ENCODE results near the gene HSPA14. TPM values are rescaled to one million over a fixed set of nuclear protein-coding genes. Genes with fewer than 3 reads are reported as not detected.

The HSPA14 gene
- total and polyA plus RNA-seq, 2 of the 8 experiments (the other 6 are each of a cell fraction or from before 2014, with no cell fraction given): 20.5 to 36.4 TPM

DNA sequence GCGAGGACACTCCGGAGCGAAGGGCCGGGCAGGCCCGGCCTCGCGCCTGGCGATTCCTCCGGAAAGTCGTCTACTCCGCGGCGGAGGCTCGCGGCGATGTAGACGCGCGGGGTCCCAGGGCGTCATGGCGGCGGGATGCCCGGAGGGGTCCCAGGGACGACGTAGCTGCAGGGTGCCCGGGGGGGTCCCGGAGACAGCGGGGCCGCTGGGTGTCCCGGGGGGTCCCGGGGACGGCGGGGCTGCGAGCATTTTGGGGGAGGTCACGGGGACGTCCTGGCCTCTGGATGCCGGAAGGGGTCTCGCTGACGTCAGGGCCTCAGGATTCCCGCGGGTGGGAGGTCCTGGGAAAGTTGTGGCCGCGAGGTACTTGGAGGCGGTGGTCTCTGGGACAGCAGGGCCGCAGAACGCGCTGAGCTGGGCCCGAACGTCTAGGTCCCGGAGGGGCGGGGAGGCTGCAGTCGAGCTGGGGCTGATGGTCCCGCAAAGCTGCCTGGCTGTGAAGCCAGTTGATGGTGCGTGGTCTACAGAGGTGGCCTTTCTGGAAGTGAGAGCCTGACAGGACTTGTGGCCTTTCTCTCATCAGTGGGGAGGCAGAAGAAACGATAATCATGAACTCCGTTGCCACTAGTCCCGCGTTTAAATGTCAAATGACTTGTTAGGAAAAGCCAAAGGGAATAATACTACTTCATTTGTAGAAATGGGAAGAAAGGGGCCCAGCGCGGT lies 637 bp downstream of the HSPA14 start:
- Histone ChIP-seq H2BK5ac (ENCODE audit: low read depth, low read length) (peak overlapping the region; percentile 95), H2BK20ac (ENCODE audit: low read length) (no peak overlapping the region), H3K23me2 (ENCODE audit: low read depth, low read length) (peaks cover 2% of the 10 kb centered on the region), H4K5ac (ENCODE audit: insufficient read length, low read depth, low read length) (peak overlapping the region; percentile 96), H3K4me3 (ENCODE audit: extremely low read depth in 1 of 4, insufficient read depth in 2 of 4, low read depth in 3 of 4, low read length in 4 of 4) (peak overlapping the region; percentile 87 to 93 (median 91)), H3K4me2 (ENCODE audit: insufficient read depth in 1 of 2, low read depth in 2 of 2, low read length in 2 of 2) (peak overlapping the region; percentile 79), H2AFZ (ENCODE audit: low read length) (peak overlapping the region; percentile 63; the same call in 1 of the 2 replicates), H2BK15ac (ENCODE audit: low read length) (no peak overlapping the region), H3K23ac (ENCODE audit: insufficient read length) (no peak overlapping the region), H3K4me1 (replicated peaks in 1 of 4; ENCODE audit: control insufficient read depth in 3 of 4, insufficient read depth in 4 of 4, low read length in 3 of 4) (peaks cover 0 to 8% (median 3%) of the 10 kb centered on the region in 4 experiments; a peak in 3 of 7 replicates), H3K27ac (ENCODE audit: low read depth, low read length) (peak overlapping the region; percentile 91), H2BK120ac (replicated peaks; ENCODE audit: low read depth, low read length) (no peak overlapping the region), H3K27me3 (replicated peaks in 1 of 4; ENCODE audit: control insufficient read depth in 3 of 4, extremely low read depth in 1 of 4, insufficient read depth in 3 of 4, low read length in 3 of 4) (no peaks in the 10 kb centered on the region), H3K56ac (replicated peaks; ENCODE audit: insufficient read length, low read depth, low read length) (peak overlapping the region; percentile 91), H4K20me1 (replicated peaks in 1 of 2; ENCODE audit: control insufficient read depth in 1 of 2, insufficient read depth in 2 of 2, low read length in 2 of 2) (peaks cover 3 to 8% of the 10 kb centered on the region in 2 experiments), H2BK12ac (ENCODE audit: low read depth, low read length) (no peak overlapping the region), H2AK5ac (ENCODE audit: low read depth, low read length) (0 out of 2 replicates have a peak overlapping the region, but pooled peaks have one; percentile 83), H3K79me1 (ENCODE audit: low read depth, low read length) (peaks cover 3% of the 10 kb centered on the region; the same call in 1 of the 2 replicates), H3K9me3 (ENCODE audit: insufficient read depth in 2 of 2, low read depth in 1 of 2, low read length in 1 of 2) (no peaks in the 10 kb centered on the region), H3K9ac (replicated peaks in 1 of 4; ENCODE audit: extremely low read depth in 1 of 4, low read depth in 3 of 4, low read length in 3 of 4) (peak overlapping the region; percentile 90 to 98 (median 94)), H3K14ac (ENCODE audit: insufficient read length) (no peak overlapping the region), H3K4ac (replicated peaks; ENCODE audit: insufficient read length, low read depth, low read length) (no peak overlapping the region), H3K18ac (ENCODE audit: extremely low read depth, low read length) (peak overlapping the region; percentile 93), H3K79me2 (ENCODE audit: control insufficient read depth in 1 of 2, insufficient read depth in 2 of 2, low read length in 2 of 2) (peaks cover 9 to 36% of the 10 kb centered on the region in 2 experiments), H4K91ac (replicated peaks; ENCODE audit: insufficient read length, low read length) (peak overlapping the region; percentile 89), H4K8ac (ENCODE audit: extremely low read depth, insufficient read depth, low read length) (peak overlapping the region; percentile 97; the same call in 1 of the 2 replicates), H3K36me3 (ENCODE audit: control insufficient read depth in 2 of 4, insufficient read depth in 4 of 4, low read length in 3 of 4) (peaks cover 24 to 37% (median 28%) of the 10 kb centered on the region in 4 experiments)
- FAIRE-seq: no peak
- DNase-seq (ENCODE audit: low read depth in 1 of 2, low spot score in 2 of 2): peak; percentile 13 to 74
- WGBS, 2 experiments (ENCODE audit: extremely low coverage in 1 of 2, insufficient coverage in 1 of 2, insufficient read length in 1 of 2, insufficient replicate concordance in 2 of 2, low coverage in 1 of 2, low lambda C conversion rate in 2 of 2, missing lambda C conversion rate in 1 of 2): 2% methylated on average over 33 of the region's 60 CpGs; no CpG with 5 or more reads in 1 of the 2 experiments
- POLR2A ChIA-PET (ENCODE audit: partially characterized antibody): interaction anchor here (0.5 to 3.7 kb wide), 18 partner anchors 9 to 319 kb away, joined by 3 to 32 read pairs (median 6); partner anchors contain the start of genes DCLRE1C and SUV39H2
- CTCF ChIA-PET (ENCODE audit: partially characterized antibody): interaction anchor here (0.6 to 3.0 kb wide), 6 partner anchors 10 to 302 kb away, joined by 3 to 19 read pairs (median 4); partner anchors contain the start of gene MEIG1
- TF ChIP-seq RAD21 (IDR thresholded peaks at IDR 0.05 in 1 of 2, conservative IDR thresholded peaks at IDR 0.05 in 1 of 2; ENCODE audit: low read depth in 2 of 2, low read length in 2 of 2) (no peak), JUND (IDR thresholded peaks at IDR 0.05; ENCODE audit: low read length) (no peak), SUZ12 (IDR thresholded peaks at IDR 0.05; ENCODE audit: low read length) (no peak), ASH2L (IDR thresholded peaks at IDR 0.05; ENCODE audit: low read length) (peak; percentile 45), KDM1A (IDR thresholded peaks at IDR 0.05; ENCODE audit: borderline replicate concordance, low read length) (no peak), SP1 (IDR thresholded peaks at IDR 0.05; ENCODE audit: low read depth, low read length) (no peak), JUN (IDR thresholded peaks at IDR 0.05; ENCODE audit: low read depth, low read length) (no peak), TEAD4 (IDR thresholded peaks at IDR 0.05; ENCODE audit: low read depth, low read length) (0 out of 2 replicates have a peak, but pooled peaks have one; percentile 34), HDAC2 (IDR thresholded peaks at IDR 0.05; ENCODE audit: borderline replicate concordance in 1 of 2, low read depth in 2 of 2, low read length in 2 of 2) (no peak; a peak in 1 of 4 replicates), POU5F1 (IDR thresholded peaks at IDR 0.05; ENCODE audit: low read depth, low read length) (no peak), RBBP5 (IDR thresholded peaks at IDR 0.05; ENCODE audit: borderline replicate concordance, low read depth, low read length) (peak; percentile 92), CREB1 (IDR thresholded peaks at IDR 0.05) (peak; percentile 73)

Data from H1 (cell line).